Mesodermal cell (in vitro differentiated cells): ENCODE data around the gene COX7A2L.
"Not testable (repeated sequence)": the region's sequence is repeated elsewhere in the genome, so short reads cannot be mapped to it uniquely, and the experiment has no call there.

Source experiments
- H3K27ac ChIP-seq: 2 replicates; pipeline ENCODE4 v1.7.0; 2013; ENCODE audit warnings: mild to moderate bottlenecking, low read depth, low read length, moderate library complexity; ENCODE audit not compliant: severe bottlenecking
- H3K36me3 ChIP-seq: 2 replicates; pipeline ENCODE4 v1.7.1; 2013; ENCODE audit warnings: mild to moderate bottlenecking, low read length, moderate library complexity; ENCODE audit not compliant: control insufficient read depth, insufficient read depth
- H3K4me1 ChIP-seq: one replicate; pipeline ENCODE4 v1.7.1; 2013; ENCODE audit warnings: mild to moderate bottlenecking, low read length; ENCODE audit not compliant: insufficient read depth, control insufficient read depth, poor library complexity, severe bottlenecking
- H3K4me3 ChIP-seq: 2 replicates; pipeline ENCODE4 v1.7.0; 2013; ENCODE audit warnings: low read length, control low read depth, mild to moderate bottlenecking; ENCODE audit not compliant: insufficient read depth, poor library complexity, severe bottlenecking; ENCODE audit errors: extremely low read depth
- H3K9me3 ChIP-seq: 2 replicates; pipeline ENCODE4 v1.7.1; 2013; ENCODE audit warnings: mild to moderate bottlenecking, low read length, moderate library complexity; ENCODE audit not compliant: control insufficient read depth
- WGBS, 2 experiments: methylation state at CpG; one replicate each; pipeline ENCODE4 v1.1.5; 2013; ENCODE audit warnings: missing lambda C conversion rate in 2 of 2; ENCODE audit not compliant: insufficient coverage in 2 of 2; 5-methylcytosine and 5-hydroxymethylcytosine counted together

COX7A2L gene

DNA sequence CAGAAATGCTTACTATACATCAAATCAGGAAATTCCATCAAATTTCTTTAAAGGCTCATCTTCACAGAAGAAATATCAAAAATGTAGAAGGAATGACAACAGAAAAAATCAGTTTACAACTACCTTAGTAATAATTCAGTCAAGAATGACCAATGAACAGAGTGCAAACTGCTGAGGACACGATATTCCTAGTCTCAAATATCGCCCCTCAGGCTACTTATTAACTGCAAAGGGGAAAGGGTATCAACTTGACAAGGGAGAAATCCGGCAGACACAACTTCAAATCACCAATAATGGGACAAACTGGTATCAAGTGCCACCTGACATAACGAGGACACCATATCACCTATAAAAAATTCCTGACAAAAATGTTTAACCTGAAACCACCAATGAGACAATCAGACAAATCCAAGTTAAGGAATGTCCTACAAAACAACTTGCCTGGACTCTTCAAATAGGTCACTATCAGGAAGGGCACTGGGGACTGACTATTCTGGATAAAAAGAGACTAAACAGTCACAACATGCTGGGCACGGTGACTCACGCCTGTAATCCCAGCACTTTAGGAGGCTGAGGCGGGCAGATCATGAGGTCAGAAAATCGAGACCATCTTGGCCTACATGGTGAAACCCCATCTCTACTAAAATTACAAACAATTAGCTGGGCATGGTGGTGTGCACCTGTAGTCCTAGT is 12.8 kb downstream of the COX7A2L start:
- Histone ChIP-seq H3K4me1 (peaks cover under 1% of the 10 kb centered on the region), H3K36me3 (peaks cover 66% of the 10 kb centered on the region), H3K4me3 (no peak overlapping the region), H3K27ac (no peak overlapping the region), H3K9me3 (no peaks in the 10 kb centered on the region)
- WGBS, 2 experiments: 90 to 94% methylated on average over 5 to 6 of the region's 8 CpGs

DNA sequence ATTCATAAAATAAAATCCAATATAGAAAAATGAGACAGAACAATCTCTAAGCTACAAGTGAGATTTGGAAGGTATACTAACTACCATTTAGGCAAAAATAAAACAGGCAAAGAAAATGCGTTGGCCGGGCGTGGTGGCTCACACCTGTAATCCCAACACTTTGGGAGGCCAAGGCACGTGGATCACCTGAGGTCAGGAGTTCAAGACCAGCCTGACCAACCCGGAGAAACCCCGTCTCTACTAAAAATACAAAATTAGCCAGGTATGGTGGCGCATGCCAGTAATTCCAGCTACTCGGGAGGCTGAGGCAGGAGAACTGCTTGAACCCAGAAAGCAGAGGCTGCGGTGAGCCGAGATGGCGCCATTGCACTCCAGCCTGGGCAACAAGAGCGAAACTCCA is 13.5 kb downstream of the COX7A2L start:
- H3K4me3 ChIP-seq, H3K9me3 ChIP-seq, H3K4me1 ChIP-seq, H3K27ac ChIP-seq: not testable (repeated sequence)
- 79 to 98% methylated on average over 8 of the region's 12 CpGs for WGBS, 2 experiments
- peaks cover 61% of the 10 kb centered on the region for H3K36me3 ChIP-seq

DNA sequence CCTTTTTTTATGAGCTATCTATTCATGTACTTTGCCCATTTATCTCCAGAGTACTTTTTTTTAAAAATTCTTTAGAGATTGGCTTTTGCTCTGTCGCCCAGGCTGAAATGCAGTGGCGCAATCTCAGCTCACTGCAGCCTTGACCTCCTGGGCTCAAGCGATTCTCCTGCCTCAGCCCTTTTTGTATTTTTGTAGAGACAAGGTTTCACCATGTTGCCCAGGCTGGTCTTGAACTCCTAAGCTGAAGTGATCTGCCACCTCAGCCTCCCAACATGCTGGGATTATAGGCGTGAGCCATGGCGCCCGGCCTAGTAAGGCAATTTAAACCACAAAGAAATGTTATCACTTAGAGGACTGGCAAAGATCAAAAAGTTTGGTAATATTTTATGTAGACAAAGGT is 14.2 kb downstream of the COX7A2L start:
- peaks cover 15% of the 10 kb centered on the region for H3K4me1 ChIP-seq
- WGBS, 2 experiments: 95 to 100% methylated on average over 3 of the region's 6 CpGs
- not testable (repeated sequence) for H3K9me3 ChIP-seq, H3K27ac ChIP-seq, H3K4me3 ChIP-seq
- H3K36me3 ChIP-seq: peaks cover 55% of the 10 kb centered on the region

DNA sequence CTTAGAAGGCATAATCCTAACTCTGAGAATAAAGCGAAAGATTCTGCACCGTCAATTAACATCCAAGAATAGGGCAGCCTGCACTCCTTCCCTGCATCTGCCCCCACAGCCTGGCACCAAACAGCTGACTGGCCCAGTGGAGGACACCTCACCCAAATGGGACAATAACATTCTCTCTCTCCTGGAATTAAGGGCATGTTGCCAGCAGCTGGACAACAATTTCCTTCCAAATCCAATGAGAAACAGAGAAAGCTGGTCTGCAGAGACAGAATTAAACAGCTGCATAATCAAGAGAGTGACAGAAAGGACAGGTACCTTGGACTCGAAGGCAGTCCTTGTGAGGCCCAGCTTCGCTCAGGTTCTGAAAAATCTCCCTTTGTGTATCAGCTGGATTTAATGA is 15.0 kb downstream of the COX7A2L start:
- WGBS, 2 experiments: 100% methylated on average over 4 of the region's 4 CpGs
- no peak overlapping the region for H3K27ac ChIP-seq
- H3K4me3 ChIP-seq: no peak overlapping the region
- H3K36me3 ChIP-seq: peaks cover 51% of the 10 kb centered on the region
- H3K4me1 ChIP-seq: peaks cover 17% of the 10 kb centered on the region
- no peaks in the 10 kb centered on the region for H3K9me3 ChIP-seq

- WGBS, 2 experiments: 89 to 97% methylated on average over 6 of the region's 11 CpGs
- Histone ChIP-seq H3K4me1 (peaks cover 17% of the 10 kb centered on the region), H3K4me3 (no peak overlapping the region), H3K9me3 (no peaks in the 10 kb centered on the region), H3K27ac (peak overlapping the region; percentile 91), H3K36me3 (peaks cover 54% of the 10 kb centered on the region)
Observed at GRCh38 chr2:42342795-42343241, 18.2 kb downstream of the COX7A2L start.

DNA sequence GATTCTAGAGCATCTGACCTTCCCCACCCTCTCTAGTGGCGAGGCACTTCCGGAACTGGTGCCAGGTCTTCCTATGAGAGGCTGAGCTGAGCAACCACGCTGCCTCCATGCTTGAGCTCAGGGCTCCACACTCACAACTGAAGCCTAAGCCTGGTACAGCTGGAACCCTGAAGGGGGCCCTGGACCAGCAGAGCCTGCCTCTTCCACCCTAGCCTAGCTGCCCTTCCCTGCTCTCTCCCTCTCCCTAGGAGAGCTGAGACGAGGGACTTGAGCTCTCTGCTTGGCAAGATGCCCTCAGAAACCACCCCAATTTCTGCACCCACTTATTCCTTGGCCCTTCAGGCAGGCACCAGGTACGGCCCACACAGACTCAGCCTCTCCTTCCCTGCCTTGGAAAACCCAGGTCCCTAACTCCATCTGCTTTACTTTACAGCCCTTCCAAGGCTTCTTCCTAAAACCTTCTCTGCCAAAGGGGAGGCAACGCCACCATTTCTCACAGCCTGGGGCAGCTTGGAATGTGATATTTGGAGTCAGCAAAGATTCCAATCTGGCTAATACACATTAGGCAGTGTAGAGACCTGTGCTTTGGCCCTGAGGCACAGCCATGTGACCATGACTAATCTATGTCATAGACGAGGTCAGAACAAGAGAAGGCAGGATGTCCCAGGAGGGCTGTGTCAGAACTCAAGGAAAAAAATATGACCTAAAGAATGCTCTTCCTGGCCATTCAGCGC is 18.8 kb downstream of the COX7A2L start:
- no peak overlapping the region for H3K4me3 ChIP-seq
- WGBS, 2 experiments: 78 to 88% methylated on average over 6 to 8 of the region's 8 CpGs

DNA sequence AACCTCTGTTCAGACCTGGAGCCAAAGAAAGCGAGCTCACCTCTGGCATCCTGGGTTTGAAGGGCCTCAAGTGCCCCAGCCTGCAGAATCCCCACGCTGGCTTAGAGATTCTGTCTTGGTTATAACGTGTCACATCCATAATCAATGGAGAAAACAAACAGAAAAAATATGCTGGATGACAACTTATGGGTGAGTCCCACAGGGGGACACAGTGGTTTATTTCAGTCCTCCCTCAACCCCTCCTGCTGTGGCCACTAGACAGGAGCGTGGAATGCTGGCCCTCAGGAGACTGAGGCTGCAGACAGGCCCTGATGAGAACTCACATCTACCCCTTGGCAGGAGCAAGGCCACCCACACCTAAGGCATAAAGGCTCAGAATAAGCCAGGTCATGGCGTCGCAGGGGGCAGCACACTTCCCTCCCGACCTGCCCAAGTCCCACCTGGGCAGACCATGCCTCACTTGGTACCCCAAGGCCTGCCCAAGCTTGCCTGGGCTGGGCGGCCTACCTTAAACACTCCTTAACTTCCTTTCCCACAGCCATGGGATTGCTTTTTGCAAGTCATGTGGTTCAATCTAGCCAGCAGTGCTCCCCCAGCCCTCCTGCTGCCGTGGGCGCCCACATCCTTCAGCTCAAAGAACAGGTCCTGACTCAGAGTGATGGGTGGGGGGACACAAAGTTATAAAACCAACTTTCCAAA is 19.9 kb downstream of the COX7A2L start:
- Histone ChIP-seq H3K27ac (no peak overlapping the region), H3K9me3 (no peaks in the 10 kb centered on the region), H3K4me1 (peaks cover 17% of the 10 kb centered on the region), H3K4me3 (no peak overlapping the region), H3K36me3 (peaks cover 62% of the 10 kb centered on the region)
- WGBS, 2 experiments: 91 to 97% methylated on average over 5 to 6 of the region's 10 CpGs

More for the DNA sequence above, 18.8 kb downstream of the COX7A2L start:
- H3K4me1 ChIP-seq: peaks cover 17% of the 10 kb centered on the region
- peak overlapping the region; percentile 91 for H3K27ac ChIP-seq
- peaks cover 55% of the 10 kb centered on the region for H3K36me3 ChIP-seq
- no peaks in the 10 kb centered on the region for H3K9me3 ChIP-seq

GRCh38 chr2:42340045-42340937 is 20.7 kb downstream of the COX7A2L start:
- WGBS, 2 experiments: 93% methylated on average over 17 to 23 of the region's 23 CpGs
- H3K9me3 ChIP-seq: no peaks in the 10 kb centered on the region
- no peak overlapping the region for H3K27ac ChIP-seq

DNA sequence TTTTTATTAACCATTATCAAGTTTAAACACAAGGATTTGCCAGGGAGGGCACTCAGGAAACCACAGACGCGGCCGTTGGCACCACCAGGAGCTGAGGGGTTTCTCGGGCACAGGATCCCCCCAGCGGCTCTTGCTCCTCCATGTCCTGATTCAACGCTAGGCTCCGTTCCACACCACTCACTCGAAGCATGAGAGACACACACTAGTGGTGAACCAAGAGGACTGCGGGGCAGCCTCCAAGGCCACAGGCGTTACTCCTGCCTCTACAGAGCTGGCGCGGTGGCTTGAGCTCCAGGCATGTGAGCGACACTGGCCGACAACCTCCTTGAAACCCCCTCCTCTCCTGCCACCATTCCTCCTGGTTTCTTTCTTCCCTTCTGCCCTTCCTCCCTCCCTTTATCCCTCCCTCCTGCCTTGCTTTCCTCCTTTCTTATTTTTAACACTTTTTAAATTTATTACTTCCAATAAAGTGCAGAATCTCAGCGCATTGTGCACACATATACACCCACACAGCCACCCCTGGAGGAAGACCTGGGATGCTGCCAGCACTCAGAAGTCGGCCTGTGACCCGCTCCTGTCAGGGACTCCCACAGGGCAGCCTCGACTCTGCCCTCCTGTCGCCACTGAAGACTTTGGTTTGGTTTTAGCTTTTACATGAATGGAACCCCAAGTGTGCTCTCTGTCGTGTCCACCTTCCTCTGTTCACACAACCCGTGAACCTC is 21.7 kb downstream of the COX7A2L start:
- Histone ChIP-seq H3K27ac (no peak overlapping the region), H3K4me1 (peaks cover 17% of the 10 kb centered on the region), H3K36me3 (peaks cover 62% of the 10 kb centered on the region), H3K4me3 (no peak overlapping the region), H3K9me3 (no peaks in the 10 kb centered on the region)
- whole genome bisulfite sequencing, 2 experiments: 91 to 95% methylated on average over 20 to 21 of the region's 21 CpGs

More at GRCh38 chr2:42340045-42340937, 20.7 kb downstream of the COX7A2L start:
- Histone ChIP-seq H3K4me3 (no peak overlapping the region), H3K36me3 (peaks cover 62% of the 10 kb centered on the region), H3K4me1 (peaks cover 17% of the 10 kb centered on the region)
